ENCODE results near the gene GLIS1.

- TF ChIP-seq, protein P1, sequence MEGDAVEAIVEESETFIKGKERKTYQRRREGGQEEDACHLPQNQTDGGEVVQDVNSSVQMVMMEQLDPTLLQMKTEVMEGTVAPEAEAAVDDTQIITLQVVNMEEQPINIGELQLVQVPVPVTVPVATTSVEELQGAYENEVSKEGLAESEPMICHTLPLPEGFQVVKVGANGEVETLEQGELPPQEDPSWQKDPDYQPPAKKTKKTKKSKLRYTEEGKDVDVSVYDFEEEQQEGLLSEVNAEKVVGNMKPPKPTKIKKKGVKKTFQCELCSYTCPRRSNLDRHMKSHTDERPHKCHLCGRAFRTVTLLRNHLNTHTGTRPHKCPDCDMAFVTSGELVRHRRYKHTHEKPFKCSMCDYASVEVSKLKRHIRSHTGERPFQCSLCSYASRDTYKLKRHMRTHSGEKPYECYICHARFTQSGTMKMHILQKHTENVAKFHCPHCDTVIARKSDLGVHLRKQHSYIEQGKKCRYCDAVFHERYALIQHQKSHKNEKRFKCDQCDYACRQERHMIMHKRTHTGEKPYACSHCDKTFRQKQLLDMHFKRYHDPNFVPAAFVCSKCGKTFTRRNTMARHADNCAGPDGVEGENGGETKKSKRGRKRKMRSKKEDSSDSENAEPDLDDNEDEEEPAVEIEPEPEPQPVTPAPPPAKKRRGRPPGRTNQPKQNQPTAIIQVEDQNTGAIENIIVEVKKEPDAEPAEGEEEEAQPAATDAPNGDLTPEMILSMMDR (IDR thresholded peaks at IDR 0.05; ENCODE audit: low read depth, low read length, poor library complexity, severe bottlenecking) = no peak
- no peak for TF ChIP-seq EZH2phosphoT487 (IDR thresholded peaks at IDR 0.05; ENCODE audit: borderline replicate concordance, low read length)
These were observed 248.6 kb downstream of the GLIS1 start for GRCh38 chr1:53490351-53490750.

Data from DOHH2 (cell line).